Femur (tissue), 1 donor: Measurements from ENCODE around the gene AMIGO2.

Experiments used
- DNase-seq: peaks from one replicate; pipeline ENCODE4 v3.0.0-alpha.2; 2017

Gene AMIGO2

DNA sequence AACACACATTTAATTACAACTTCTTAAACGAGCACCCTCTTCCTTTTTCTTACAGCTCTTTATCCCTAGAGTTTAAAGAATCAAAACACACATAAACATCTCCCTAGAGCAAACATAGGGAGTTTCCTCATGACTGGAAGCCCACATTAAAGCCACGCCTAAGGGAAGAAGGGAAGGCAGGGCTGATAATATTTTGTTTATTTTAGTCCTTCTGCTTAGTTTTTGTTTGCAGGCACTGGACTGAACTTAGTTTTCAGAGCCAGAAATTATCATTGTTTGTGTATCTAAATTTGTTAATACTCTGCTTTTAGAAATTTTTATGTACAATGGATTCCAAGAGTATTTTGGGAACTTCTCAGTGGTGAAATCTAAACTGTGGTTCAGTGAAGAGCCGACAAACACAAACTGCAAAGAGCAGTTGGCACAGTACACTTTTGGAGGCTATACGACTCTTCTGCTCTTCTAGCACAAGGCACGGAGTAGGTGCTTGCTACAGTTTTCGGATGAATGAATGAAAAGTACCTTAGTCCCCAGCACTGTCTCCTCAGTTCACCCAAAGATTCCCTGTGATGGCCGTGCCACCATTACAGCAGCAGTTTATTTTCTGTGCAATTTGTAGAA is 17.6 kb upstream of the AMIGO2 start:
- DNase-seq, result no peak

- no peak for DNase-seq
Observed at GRCh38 chr12:47095446-47096236, 15.9 kb upstream of the AMIGO2 start.

- no peak for DNase-seq
Observed at GRCh38 chr12:47094804-47095203, 15.0 kb upstream of the AMIGO2 start.

DNA sequence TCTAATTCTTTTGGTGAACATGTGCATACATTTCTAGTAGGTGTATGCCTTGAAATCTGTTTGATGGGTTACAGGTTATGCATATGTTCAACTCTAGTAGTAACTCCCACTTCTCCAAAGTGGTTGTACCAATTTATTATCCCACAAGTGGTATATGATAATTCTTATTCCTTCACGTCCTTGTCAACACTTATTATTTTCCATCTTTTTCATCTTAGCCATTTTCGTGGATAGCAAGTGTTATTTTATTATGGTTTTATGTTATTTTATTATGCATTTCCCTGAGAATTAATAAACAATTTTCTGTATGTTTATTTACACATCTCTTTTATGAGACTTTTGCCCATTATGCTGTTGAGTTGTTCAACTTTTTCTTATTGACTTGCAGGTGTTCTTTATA is 11.2 kb upstream of the AMIGO2 start:
- no peak for DNase-seq

DNA sequence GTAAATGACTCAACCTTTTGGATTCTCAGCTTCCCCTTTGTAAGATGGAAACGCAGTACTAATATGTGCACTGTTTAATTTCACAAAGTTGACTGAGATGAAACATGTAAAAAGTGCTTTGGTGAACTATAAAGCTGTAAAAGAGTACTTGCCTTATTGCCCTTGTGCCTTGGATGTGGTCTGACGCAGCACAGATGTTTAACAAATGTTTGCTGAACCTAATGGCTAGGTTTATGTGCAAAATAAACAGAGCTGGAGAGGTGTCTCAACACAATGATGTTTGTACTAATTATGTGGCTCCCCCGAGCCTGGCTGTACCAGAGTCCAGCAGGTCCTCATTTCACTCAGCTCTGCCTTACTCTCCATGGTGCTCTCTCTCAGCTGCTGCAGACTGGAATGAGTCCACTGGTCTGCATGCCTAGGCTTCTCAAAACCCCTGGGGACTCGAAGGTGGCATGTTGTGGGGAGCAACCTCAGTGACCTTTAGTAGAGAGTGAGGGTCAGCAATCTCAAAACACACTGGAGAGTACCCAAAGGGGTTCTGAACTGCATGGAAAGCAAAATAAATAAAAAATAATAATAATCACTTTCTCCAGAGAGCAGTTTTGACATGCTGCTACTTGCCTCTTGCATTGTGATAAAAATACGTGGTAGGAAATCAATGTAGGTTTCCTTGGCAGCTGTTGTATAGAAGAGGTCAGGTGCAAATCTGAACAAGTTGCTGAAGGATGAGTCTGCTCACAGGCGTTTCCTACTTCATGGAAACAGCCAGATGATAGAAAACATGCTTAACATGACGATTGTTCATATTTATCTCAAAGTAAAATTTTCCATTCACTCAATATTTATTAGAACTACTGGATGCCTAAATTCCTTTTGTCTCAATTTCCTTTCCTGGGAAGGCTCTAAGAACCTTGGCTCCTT is 8.5 kb upstream of the AMIGO2 start:
- DNase-seq, result no peak

DNA sequence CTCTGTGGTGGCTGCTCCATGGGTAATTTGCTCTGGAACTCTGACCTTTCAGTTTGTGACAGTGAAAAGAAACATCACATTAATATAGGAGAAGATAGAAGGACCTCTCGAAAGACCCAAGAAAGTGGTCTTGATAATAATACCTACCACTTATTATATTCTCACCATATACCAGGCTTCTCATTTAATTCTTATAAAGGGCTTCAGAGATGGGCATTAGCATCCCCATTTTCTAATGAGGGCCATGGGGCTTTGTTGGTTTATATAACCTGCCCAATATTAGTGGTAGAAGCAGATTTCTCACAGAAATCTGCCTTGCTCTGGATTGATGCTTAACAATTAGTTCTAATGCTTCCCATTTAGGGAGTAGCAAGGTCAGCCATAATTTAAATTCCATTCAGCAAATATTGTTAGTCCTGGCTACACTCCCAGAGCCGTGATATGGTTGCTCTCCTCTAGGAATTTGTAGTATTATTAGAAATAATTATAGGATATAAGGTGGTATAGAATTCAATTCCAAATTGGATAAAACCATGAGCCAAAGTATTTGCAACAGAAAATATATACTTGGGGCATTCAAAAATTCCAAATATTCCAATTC is 7.4 kb upstream of the AMIGO2 start:
- no peak for DNase-seq

GRCh38 chr12:47085815-47086252 is 6.1 kb upstream of the AMIGO2 start:
- no peak for DNase-seq

- no peak for DNase-seq
Observed at GRCh38 chr12:47084172-47084571, 4.4 kb upstream of the AMIGO2 start.

DNA sequence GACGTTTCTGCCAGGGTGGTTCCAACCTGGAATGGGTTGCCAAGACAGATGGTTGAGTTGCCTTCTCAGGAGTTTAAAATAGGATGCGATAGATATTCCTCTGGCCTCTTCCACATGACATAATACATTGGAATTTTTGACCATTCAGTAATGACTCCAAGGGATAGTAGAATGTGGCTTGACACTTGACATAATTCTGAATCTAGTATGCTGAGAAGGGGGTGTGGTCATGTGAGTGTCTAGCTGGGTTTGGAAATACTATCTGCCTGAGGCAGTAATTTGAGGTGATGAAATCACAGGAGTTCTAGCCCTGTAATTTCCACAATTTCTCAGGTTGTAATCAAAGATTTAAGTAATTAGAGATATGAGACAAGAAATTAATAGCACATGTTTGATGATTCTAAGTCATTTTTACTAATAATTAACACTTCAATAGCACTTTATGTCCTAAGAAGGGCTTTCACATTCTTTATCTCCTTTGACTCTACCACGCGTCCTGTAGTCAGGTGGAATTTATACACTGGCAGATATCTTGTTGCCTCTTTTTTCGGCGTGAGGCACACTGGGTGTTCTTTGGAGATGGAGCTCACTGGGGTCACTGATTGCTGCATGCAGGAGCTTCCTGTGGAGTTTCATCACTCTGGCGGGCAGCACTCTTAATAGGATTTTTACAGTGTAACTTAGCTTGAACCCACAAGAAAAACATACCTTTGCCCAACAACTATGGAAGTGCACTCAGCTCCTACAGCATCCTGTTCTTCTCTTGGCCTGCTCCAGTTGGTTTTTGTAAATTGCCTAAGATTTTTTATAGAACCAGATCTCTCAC is 3.2 kb upstream of the AMIGO2 start:
- no peak for DNase-seq

DNA sequence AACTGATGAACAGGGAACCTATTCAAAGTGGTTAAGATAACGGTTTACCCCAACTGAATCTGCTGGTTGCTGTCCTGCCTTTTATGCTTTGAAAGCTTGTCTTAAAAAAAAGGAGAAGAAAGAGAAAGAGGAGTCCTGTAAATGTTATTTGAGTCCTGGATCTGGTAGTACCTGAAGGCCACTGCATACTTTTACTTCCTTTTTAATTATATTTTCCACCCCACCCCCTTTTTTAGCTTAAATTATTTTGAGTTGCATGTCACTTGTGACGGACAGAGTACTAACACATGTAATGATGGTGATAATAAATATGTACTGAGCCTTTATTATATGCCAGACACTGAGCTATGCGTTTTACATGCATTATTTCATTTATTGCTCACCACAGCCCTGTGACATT is 2.5 kb upstream of the AMIGO2 start:
- DNase-seq, result no peak

DNA sequence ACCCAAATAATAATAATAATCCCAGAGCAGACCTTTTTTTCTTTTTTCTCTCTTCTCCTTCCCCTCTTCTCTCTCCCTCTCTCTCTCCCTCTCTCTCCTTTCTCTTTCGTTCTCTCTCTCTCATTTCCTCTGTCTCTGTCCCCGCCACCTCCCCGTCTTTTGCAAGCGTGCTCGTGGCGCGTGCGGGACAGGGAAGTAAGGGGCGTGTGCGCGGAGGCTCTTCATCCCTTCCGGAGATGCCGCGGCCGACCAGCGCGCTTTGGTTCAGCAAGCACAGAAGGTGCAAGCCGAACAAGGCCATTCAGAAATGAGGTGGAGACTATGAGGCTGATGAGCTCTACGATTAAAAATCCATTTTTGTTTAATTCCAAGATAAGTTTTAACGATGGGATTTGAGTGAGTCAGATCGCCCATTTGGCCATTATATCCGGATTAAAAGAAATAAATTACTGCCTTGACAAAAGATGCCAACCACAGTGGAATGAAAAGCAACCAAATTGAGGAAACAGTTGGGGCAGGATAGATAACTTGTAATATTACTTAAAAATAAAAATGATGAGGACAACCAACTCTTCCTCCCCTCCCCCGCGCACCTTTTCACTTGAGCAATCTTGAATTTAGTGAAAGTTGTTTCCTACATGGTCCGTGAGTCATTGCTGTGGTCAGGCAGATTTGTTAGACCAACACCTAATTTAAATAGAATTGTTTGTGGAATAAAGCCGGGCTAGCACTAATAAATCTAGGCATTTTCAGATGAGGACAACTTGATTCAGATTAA is 1.2 kb upstream of the AMIGO2 start:
- DNase-seq, result no peak

DNA sequence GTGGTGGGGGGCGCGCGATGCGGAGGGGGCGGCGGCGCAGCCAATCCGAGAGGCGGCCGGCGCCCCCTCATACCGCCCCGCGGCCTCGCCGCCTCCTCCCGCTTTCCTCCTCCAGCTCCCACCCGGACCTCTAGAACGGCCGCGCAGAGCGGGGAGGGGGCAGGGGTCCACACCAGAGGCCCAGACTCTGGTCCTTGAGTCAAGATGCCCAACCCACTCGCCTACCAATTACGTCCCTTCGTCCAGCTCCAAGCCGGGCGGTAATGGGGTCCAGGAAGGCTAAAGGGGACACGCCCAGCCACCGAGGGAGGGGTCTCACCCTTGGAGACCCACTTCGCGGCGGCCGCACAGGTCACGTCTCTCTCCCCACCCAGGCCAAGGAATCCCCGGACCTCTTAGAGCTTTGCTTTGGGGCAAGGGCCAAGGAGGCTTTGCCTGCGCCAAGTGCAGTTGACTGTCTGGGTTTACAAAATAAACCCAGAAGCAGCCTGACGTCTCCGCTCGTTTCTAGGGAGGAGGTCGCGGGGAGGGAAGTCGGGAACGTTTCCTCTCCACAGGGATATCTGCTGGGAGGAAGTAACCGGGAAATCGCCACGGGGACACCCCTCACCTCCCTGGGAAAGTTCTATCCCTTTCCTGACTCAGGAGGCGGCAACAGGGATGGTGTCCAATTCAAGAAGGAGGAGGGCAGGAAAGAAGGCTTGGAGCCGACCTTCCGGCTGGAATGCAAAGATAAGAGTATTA is 394 bp upstream of the AMIGO2 start:
- peak; percentile 70 for DNase-seq

DNA sequence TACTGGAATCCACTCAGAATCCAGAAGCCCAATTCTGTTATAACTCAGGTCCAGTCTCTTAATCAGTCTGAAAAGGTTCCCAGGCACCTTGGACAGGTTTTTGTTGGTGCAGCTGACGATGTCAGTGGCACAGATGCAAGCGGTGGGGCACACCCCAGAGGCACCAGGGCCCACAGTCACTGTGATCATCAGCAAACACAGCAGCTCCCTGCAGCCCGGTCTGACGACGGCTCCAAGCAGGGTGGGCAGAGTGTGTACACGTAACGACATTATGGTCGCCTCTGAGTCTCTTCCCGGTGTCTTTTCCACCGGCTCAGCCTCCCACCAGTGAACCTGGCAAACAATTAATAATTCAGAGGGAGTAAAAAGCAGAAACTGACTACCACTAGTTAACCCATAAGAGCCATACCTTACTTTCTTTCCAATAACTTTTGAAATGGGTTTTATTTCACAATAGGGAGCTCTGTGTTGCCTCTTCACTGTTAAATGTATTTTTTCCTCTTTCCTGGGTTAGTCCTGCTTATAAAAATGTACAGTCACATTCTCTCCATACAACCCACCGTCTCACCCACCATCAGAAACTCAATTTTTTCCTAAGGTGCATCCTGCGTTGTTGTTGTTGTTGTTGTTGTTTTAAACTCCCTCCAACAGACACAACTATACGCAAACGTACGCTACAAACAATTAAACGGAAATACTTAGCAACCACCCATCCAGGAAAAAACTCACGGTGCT is 859 bp downstream of the AMIGO2 start:
- DNase-seq, result no peak

DNA sequence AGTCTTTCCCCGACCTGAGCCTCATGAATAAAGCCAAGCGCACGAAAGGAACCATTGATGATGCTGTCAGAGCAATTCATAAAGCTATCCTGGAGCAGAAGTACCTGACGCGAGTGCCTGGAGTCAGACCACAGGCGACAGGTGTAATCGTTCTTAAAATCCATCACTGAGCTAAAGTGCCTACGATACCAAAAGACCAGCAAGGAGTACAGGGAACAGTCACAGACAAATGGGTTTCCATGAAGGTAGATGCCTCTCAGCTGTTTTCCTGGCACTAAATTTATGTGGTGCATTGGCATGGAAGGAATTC is 1.7 kb downstream of the AMIGO2 start:
- DNase-seq, result no peak

DNA sequence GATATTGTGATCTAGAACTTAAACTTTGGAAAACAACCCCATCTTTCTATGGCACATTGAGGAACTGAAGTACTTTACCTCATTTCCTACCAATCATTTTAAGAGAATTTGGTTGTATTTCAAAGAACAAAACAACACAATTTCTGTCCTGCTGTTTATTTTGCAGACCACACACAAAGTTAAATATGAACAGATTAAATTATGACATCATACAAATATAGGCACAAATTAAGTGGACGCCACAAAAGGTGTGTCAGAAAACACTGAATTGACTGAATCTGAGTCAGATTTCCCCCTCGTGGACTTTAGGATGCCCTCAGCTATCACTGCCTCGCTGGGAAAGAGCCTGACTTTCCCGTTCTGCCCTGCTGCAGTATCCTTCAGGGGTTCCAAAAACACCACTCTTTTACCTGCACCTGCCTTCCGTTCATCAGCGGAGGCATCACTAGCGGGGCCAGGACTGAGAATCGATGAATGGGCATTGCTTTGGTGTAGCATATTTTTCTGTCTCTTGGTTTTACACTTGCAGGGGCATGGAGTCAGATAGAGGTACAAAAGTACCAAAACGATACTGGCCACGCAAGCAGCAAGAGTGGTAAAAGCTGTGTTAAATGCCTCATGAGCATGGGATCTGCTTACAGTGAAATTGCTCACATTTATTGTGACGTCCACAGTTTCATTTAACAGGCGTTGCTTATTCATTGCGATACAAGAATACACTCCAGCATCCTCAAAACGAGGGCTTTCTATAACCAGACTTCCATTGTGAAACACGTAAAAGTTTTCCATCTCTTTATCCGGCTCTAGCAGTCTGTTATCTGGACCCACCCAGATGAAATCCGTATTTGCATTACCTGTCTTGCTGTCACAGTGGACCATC is 2.3 kb downstream of the AMIGO2 start:
- DNase-seq, result no peak

DNA sequence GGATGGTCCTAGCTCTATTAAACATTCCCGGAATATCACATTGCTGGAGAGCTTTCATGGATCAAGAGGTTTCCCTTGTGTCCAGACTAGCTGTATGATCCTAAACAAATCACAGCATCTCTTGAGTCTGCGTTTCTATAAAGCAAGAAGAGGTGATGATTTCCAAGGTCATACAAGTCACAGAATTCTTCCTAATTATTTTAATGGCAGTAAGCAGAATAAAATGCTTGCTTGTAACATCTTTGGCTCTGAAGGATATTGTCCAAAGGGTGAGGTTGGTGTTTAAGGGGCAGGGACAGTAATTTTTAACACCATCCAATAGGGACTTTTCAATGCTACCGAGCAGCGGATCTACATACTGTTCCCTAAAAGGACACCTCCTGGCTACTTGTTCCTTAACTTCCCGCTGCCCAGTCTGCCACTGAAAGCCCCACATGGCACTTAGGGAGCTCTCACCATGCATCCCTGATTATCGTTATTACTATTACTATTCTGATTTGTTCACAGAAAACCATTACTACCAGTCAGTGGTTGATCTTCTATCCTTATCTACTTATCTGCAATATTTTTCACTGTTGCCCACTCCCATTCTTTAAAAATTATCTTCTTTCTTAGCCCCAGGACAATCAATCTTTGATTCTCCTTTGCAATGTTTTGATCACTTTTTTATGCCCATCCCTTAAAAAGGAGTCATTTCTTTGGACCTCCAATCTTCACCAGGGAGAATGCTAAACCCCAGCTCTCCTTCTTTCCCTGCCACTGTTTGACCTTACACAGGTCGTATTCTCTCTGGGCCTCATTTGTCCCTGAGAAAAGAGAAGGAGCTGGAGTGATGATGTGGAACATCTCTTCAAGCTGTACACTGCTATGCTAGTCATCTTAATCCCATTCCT is 4.3 kb downstream of the AMIGO2 start:
- DNase-seq, result no peak

- no peak for DNase-seq
Observed at GRCh38 chr12:47074757-47075156, 5.0 kb downstream of the AMIGO2 start.

DNA sequence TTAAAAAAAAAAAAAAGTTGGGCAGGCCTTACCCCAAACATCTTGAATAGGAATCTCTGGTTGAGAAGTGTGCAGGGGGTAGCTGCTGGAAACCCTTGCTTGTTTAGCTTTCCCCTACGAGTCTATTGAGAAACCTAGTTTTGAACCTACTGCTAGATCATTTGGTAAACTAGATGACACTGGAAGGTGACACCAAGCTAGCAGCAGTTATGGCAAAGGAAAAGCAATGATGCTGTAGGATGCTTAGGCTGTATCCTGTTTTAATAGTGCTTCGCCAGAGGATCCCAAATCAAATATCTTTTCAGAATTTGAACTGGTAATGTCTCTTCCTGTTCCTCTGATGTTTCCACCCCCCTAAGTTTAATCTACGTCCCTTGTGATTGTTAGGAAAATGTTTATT is 5.8 kb downstream of the AMIGO2 start:
- no peak for DNase-seq
